HG03558 (cell line): Measurements from ENCODE around the gene STRN.
"Not testable (repeated sequence)": the region's sequence is repeated elsewhere in the genome, so short reads cannot be mapped to it uniquely, and the experiment has no call there.

Experiments
- ATAC-seq: cut with Tn5 transposase; IDR thresholded peaks from one replicate; pipeline ENCODE4 v1.9.1; 2021; ENCODE audit warnings: moderate number of reproducible peaks; ENCODE audit not compliant: unreplicated experiment; ENCODE audit errors: extremely low read depth

The STRN gene

DNA sequence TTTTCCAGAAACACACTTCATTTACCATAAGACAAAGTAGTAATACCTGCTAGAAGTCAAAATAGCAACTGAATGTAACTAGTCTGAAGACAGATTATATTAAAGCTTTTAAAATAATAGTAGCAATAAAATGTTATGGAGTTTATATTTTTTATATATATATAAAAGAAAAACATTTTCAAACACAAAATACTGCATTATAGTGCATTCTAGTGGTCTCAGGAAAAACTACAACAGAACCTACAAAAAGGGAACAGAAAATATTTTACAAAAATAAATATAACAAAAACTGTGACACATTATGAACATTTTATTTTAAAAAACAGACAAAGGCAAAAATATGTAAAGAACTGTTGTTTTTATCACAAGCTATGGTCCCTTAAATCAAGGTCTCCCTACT lies 48.0 kb downstream of the STRN start:
- no peak for ATAC-seq

DNA sequence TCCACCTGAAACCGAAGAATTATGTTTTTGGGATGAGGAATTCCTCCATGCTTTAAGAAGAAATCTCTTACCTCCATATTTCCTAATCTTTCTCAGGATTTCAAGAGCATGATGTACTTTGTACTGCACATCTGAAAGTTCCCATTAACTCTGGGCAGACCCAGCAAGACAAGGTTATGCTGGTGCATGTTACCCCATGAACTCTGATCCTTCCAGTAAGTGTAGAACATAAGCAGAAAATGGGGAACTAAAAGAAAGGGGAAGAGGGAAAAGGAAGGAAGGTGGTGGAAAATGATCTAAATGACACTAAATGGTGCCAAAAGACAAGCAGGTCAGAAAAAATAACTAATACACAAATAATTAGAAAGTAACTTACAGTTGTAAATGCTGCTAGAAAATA lies 50.7 kb downstream of the STRN start:
- no peak for ATAC-seq

DNA sequence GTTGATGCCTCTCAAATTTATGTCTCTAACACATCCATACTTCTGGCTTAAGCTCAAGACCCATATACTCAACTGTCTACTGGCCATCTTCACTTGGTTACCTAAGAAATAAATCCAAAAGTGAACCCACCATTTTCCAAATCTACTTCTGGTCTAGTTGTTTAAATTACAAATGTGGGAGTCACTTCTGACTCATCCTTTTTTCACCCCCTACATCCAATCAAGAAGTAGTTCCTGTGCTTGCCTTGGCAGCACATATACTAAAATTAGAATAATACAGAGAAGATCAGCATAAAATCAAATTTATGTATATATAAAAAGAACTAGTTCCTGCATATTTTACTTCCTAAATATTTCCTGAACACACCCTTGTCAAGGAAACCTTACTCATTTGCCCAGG lies 53.6 kb downstream of the STRN start:
- ATAC-seq = no peak

DNA sequence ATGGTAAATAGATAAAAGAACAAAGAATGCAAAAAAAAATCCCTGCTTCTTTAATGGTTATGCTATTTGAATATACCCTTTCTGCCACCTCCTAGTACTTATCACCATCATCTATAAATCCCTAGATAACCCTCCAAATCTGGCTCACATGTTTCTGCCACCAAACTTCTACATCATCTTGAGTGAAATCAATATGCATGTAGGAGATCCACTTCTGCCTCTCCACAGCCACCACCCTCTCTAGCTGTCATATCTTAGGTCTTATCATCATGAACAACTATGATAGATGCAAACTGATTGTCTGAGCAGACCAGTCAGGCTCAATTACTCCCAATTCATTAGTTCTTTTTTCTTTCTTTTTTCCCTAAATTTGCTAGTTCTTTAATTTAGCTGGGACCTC lies 55.3 kb downstream of the STRN start:
- ATAC-seq = no peak

DNA sequence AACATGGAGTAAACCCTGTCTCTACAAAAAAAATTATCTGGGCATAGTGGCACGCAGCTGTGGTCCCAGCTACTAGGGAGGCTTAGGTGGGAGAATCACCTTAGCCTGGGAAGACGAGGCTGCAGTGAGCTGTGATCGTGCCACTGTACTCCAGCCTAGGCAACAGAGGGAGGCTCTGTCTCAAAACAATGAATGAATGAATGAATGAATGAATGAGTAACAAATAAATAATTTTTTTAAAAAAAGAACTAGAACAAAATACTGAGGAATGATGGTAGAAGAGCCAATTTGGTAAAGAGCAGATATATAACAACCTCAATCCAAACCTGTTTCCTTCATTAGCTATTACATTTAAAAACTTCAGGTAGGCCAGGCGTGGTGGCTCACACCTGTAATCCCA lies 60.1 kb downstream of the STRN start:
- ATAC-seq = no peak

DNA sequence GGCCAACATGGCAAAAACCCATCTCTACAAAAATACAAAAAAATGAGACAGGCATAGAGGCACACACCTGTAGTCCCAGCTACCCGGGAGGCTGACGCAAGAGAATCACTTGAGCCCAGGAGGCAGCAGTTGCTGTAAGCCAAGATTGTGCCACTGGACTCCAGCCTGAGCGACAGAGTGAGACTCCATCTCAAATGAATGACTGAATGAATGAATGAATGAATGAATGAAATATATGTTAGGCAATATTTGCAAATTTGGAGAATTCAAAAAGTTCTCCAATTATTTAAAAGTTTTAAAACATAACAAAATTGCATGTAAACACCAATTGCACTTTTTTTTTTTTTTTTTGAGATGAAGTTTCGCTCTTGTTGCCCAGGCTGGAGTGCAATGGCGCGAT lies 61.7 kb downstream of the STRN start:
- ATAC-seq = no peak

DNA sequence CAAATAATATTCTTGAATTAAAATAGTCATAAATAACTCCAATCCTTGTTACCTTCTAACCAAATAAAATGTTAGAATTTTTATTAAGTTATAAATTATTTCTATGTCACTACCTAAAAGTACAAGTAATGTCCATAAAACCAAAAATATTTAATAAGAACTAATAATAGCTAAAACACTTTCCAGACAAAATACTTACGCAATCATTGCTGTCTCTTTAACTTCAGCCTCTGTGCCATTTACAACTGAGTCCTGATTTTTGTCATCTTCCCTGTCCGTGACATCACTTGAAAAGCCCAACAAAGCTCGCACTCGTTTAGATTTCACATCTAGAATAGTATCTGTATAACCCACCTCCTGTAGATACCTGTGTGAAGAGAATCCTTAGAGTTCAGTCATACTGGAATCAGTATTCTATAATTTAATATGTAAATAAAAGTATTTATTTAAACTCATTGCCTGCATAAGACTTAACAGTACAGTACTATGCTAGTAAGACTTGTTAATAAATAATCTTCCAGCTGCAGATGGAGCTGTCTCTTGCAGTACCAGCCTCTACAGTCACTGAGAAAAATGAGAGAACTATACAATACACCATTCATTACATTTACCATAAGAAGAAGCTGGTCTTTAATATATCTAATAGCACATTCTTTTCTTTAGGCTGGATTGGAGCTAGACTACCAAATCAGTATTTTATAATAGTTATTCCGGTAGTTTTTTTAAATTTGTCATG lies 63.8 kb downstream of the STRN start:
- ATAC-seq = no peak

DNA sequence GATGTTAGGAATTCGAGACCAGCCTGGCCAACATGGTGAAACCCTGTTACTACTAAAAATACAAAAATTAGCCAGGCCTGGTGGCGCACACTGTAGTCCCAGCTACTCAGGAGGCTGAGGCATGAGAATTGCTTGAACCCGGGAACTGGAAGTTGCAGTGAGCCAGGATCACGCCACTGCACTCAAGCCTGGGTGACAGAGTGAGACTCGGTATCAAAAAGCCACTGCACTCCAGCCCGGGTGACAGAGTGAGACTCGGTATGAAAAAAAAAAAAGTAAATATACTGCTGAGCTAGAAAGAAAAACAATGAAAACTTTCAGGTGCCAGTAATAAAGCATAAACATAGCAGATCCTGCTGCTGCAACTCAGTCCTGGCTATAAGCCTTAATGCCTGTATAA lies 73.5 kb downstream of the STRN start:
- no peak for ATAC-seq

DNA sequence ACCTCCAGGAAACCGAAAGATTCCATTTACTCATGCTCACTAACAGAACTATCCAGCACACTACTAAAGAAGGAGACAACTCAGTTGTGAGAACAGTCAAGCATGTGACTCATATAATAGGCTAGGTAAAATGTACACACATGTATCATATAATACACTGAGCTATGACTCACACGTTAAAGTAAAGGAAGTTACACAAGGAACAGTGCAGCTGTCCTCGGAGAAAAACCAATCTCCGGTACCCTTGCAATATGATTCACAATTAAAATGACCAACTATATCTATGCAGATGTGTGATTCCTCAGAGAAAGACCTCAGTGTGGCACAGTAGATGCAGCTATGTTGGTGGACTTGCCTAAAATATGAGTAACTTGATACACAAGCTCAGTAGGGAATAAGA lies 76.5 kb downstream of the STRN start:
- ATAC-seq = no peak

DNA sequence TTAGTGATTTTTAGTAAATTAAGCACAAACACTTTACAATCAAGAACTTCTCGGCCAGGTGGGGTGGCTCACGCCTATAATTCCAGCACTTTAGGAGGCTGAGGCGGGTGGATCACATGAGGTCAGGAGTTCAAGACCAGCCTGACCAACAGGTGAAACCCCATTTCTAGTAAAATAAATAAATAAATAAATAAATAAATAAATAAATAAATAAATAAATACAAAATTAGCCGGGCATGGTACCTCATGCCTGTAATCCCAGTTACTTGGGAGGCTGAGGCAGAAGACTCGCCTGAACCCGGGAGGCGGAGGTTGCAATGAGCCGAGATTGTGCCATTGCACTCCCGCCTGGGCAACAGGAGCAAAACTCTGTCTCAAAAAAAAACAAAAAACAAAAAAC lies 79.2 kb downstream of the STRN start:
- not testable (repeated sequence) for ATAC-seq

DNA sequence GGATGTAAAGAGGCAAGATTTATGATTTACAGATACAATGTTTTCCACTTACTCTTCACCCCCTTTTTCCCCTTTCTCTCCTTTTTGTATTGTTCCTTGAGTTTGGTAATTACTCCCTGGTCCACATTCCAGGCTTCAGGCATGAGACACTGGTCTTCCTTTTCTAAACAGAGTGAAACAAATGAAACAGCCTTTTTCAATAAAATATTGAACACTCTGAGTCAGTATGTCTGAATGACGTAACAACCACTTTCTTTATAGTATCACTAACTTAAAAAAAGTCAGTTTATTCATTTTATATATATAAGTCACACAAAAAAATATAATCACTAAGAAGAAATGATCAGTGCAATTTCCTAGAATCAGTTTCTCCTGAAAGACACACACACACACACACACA lies 79.7 kb downstream of the STRN start:
- ATAC-seq = no peak

DNA sequence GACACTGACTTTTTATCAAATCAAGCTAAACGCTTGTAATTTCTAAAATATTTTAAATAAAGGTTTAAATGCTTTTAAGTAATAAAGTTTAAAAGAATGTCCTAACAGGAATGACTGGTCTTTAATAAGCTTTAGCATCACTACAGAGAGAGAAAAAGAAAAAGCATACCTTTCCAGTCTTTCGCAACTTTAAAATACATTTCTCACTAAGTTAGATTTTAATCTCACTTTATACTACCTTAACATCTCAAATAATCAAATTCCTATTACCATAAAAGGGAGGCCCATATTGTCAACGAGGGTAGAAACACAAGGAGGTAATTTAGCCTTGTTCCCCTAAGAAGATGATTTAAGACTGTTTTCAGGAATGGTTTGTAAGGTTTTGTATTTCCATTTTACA lies 80.7 kb downstream of the STRN start:
- ATAC-seq = no peak

DNA sequence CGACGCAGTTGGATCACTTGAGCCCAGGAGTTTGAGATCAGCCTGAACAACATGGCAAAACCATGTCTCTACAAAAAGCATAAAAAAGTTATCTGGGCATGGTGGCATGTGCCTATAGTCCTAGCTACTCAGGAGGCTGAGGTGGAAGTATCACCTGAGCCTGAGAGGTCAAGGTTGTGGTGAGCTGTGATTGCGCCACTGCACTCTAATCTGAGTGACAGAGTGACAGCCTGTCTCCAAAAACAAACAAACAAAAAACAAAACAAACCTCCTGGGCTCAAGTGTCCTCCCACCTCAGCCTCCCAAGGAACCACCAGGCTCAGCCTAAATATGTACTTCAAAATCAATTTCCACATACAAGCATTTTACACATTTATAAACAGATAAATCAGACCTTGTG lies 83.8 kb downstream of the STRN start:
- ATAC-seq = no peak

DNA sequence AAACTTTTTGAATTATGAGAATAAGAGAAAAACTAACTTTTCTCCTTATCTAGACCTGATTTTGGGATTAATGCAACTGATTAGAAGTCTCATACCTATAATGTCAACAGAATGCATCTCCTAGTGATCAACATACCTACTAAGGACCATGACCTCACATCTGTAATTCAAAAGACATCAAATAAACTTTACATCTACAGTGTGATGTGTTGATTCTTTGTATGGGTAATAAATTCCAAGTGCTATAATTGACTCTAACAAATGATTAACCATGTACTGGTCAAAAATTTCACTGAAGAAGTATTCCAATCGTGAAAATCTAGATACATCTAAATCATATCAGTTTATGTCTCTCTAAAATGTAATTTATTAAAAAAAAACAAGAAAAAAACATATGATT lies 84.5 kb downstream of the STRN start:
- no peak for ATAC-seq

DNA sequence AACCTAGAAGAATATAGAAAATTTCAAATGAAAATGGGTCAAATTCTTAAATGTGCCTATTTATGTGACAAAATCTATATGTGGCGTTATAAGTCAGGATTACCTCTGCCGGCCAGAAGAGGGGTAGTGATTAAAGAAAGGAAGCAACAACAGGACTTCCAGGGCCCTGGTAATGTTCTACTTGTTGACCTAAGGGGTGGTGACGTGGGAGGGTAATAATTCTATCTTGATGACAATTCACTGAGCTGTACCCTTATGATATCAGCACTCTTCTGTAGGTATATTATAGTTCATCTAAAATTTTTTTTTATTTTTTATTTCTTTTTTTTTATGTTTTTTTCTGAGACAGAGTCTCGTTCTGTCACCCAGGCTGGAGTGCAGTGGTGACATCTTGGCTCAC lies 87.9 kb downstream of the STRN start:
- no peak for ATAC-seq

DNA sequence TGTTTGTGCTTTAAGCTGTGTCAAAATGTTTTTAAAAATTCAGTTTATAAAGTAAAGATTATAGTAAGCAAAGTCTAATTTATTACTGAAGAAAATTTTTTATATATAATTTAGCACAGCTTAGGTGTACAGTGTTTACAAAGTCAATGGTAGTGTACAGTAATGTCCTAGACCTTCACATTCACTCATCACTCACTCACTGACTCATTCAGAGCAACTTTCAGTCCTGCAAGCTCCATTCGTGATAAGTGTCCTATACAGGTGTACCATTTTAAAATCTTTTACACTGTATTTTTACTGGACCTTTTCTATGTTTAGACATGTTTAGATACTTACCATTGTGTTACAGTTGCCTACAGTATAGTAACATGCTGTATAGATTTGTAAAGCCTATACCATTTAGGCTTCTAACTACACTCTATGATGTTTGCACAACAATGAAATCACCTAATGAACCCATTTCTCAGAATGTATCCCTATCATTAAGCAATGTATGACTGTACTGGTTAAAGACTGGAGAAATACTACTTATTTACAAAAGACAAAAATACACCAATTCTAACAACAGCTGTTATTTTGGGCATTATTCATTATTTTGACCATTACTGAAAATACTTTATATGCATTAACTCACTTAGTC lies 95.1 kb downstream of the STRN start:
- ATAC-seq = no peak

DNA sequence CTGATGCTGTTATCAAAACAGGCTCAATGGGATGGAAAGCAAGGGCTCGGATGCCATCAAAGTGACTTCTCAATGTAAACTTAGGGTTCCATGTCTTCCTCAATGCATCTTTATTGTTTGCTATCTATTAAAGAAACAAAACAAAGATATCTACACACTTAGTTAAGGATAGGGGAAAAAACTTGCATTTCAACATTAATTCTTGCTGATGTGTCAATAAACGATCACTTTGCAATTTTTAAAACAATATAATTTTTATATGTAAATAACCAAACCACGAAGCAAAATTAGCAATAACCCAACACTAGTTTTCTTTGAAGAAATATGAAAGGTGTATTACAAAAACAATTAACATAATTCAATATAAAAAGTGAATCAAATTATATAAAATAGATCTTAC lies 96.7 kb downstream of the STRN start:
- no peak for ATAC-seq

DNA sequence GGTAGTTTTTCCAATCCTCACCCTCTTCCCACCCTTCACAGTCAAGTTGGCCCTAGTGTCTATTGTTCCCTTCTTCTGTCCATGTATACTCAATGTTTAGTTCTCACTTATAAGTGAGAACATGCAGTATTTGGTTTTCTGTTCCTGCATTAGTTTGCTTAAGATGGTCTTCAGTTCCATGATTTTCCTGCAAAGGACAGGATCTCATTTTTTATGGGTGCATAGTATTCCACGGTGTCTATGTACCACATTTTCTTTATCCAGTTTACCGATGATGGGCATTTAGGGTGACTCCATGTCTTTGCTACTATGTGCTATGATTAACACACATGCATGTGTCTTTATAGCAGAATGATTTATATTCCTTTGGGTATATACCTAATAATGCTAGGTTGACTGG lies 104.4 kb downstream of the STRN start:
- ATAC-seq = no peak

DNA sequence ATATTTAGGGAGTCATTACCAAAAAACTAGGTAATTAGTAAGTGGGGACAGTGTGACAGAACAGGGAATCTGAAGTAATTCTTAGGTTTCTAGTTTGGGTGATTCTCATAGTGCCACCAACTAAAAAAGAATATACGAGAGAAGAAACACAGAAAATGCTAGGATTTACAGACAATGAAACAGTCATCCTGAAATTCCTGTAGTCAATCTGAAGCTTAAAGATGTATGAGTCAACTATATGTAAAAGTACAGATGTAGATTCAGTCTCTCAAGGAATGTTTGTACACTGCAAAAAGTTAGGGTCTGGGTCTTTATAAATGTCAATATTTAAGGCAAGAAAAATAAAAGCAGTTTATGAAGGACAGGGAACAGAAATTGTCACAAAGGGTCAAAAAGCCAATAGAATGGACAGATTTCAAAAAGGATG lies 107.0 kb downstream of the STRN start:
- ATAC-seq = no peak

DNA sequence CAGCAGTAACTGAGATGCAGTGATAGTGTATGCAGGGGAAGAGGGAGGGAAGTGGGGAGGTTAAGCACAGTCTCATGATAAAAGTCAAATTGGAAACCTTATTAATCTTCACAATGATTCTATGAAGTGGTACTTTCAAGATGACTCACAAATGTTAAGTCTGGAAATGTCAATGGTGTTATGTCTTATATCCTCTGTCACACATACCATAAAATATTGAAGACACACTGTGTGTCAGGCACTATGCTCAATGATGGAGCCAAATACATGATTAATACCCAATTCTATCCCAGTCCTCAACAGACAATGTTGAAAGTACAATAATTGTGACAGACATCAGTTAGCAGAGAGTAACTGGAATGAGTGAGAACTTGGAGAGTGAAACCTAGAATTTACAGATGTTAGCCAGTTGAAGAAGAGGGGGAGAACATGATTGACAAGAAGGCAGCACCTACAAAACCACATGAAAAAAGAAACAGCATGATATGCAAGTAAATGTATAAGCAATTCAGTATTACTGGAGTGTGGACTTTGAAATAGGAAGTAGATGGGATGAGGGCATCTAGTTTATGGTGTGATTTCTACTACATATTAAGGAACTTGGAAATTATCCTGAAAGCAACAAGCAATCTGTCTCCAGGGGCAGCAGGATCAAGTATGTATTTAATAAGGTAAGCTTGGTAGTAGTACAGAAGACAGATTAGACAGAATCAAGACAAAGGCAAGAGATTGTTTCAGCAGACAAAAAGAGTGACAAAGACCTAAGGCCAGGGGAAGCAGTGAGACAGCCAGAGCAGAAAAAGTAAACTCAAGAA lies 107.6 kb downstream of the STRN start:
- no peak for ATAC-seq

DNA sequence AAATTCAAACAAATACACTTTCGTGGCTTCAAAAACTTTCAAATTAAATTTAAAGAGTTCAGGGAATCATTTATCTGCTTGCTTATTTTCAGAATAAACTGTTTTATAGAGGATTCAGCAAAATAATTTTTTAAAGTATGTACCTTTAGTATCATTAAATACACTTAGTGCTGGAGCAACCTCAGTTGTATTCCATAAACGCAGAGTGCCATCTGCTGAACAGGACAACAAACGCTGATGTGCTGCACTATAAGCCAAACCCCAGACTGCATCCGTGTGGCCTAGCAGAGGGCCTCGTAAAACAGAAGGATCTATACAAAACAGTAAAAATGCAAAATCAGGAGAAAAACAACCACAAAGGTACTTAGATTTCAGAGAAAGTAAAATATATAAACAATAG lies 108.6 kb downstream of the STRN start:
- ATAC-seq = no peak
